HG02885 (cell line): ENCODE measurements around the gene BRSK1.

Experiments
- ATAC-seq: cut with Tn5 transposase; IDR thresholded peaks from one replicate; pipeline ENCODE4 v1.9.1; 2021; ENCODE audit warnings: mild to moderate bottlenecking; ENCODE audit not compliant: unreplicated experiment, poor library complexity

The BRSK1 gene

GRCh38 chr19:55283548-55284377 is at the start of gene BRSK1:
Gene BRSK1 (plus strand): TSS chr19:55283997. CDS start chr19:55284443, 446 bp downstream.
- ATAC-seq, result no peak

DNA sequence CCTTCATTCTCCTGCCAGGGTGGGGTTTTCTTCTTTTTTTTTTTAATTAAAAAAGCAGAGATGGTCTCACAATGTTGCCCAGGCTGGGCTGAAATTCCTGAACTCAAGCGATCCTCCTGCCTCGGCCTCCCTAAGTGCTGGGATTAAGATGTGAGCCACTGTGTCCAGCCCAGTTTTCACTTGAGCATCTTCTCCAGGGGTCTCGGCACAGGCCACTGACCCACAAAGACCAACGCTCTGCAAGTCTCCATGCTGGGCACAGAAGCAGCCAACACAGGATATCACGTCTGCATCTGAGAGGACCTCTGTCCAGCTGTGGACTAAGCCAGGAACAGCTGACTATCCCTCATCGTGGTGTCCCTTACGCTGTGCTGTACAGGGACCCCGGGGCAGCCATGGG is 45.8 kb upstream of the BRSK1 start:
- ATAC-seq, result no peak

GRCh38 chr19:55239004-55239403 is 44.8 kb upstream of the BRSK1 start:
- ATAC-seq, result no peak

DNA sequence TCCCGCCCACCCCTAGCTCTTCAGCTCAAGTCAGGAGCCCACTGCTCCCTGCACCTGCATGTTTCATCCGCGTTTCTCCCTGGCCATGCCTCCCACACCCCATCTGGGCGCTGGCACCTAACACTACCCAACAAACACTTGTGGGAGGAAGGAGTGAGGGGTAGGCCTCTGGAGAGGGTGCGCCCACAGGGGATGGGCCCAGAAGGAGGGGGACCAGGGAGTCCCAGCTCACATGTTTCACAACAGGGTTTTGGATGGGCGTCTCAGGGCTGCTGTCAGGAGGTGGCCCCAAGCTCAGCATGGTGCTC is 43.1 kb upstream of the BRSK1 start:
- no peak for ATAC-seq

DNA sequence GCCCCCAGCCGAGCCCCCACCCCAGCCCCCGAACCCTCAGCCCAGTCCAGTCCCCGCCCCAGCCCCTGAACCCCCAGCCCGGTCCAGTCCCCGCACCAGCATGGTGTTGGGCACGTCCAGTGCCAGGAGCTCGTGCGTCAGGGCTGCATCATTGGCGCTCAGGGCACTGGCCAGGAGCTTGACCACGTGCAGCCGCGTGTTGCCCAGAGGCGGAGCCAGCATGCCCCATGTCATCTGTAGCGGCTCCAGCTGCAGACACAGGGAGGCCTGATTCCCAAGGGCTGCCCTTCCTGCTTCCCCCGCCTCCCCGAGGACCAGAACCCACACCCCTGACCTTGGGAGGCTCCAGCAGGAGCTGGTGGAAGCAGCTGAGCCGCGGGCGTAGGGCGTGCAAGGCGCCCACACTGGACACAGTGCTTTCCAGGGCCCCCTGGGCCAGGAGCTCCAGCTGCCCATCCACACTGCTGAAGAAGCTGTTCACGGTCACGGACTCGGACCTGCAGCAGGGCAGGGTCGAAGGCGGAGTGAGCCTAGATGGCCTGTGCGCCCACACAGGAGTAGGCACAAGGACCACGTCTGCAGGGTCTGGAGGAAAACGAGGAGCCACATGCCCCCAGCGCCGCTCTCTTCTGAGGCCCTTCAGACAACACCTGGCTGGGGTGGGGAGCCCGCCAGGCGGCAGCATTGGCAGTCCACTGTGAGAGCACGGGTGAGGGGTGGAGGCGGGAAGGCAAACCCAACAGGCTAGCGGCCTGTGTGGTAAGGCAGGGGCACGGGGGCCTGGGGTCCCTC is 42.5 kb upstream of the BRSK1 start:
- no peak for ATAC-seq

DNA sequence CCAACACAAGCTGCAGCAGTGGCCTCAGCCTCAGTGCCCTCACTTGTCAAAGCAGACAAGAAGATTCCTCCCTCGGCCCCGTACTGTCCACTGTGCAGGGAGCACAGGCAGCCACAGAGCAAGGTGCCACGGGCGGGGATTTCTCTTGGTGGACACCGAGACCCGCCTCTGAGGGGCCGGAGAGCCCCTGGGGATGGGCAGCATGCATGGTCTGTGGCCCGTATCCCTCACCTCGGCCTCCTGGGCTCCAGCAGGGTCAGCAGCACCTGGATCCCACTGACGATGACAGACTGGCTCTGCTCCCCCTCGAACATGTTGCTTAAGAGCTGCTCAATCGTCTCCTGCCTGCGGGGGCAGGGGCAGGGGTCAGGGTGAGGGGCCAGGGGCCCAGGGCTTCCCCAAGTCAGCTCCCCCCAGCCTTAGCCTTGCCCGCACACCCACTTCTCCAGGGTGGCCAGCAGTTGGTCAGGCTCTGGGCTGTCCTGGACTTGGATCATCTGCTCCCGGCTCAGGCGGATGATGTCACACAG is 41.8 kb upstream of the BRSK1 start:
- no peak for ATAC-seq

- ATAC-seq, result no peak
Observed at GRCh38 chr19:55242517-55242916, 41.3 kb upstream of the BRSK1 start.

DNA sequence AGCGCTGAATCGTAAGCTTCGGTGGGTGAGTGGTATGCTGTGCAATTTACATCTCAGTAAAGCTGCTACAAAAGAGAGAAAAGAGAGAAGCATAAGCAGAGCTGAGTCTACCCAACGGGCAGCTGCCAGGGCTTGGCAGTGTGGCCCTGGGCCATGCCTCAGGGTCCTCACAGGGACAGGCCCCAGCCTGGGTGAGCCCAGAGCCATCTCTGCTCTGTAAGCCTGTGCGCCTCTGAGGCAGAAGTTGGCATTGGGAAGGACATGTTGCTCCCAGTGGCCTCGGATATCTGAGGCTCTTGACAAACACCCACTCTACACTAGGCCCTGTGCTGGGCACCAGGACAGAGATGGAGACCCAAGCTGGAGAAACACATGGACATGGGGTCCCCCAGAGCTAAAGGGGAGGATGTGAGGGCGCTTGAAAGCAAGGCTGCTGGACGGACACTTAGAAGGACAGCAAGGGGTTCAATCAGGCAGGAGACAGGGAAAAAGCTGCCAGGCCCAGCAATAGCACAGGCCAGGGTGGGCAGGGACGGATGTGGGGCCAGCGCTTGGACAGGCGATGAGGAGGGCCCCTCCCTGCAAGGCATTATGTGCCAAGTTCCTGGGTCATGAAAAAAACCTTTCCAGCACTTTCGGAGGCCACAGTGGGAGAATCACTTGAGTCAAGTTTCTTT is 39.7 kb upstream of the BRSK1 start:
- ATAC-seq, result no peak

- no peak for ATAC-seq
Observed at GRCh38 chr19:55245236-55245904, 38.4 kb upstream of the BRSK1 start.

GRCh38 chr19:55246462-55247451 is 37.0 kb upstream of the BRSK1 start:
- ATAC-seq, result no peak

- ATAC-seq, result no peak
Observed at GRCh38 chr19:55247621-55248099, 36.1 kb upstream of the BRSK1 start.

GRCh38 chr19:55248166-55248675 is 35.6 kb upstream of the BRSK1 start:
- no peak for ATAC-seq

GRCh38 chr19:55248704-55249103 is 35.1 kb upstream of the BRSK1 start:
- no peak for ATAC-seq

DNA sequence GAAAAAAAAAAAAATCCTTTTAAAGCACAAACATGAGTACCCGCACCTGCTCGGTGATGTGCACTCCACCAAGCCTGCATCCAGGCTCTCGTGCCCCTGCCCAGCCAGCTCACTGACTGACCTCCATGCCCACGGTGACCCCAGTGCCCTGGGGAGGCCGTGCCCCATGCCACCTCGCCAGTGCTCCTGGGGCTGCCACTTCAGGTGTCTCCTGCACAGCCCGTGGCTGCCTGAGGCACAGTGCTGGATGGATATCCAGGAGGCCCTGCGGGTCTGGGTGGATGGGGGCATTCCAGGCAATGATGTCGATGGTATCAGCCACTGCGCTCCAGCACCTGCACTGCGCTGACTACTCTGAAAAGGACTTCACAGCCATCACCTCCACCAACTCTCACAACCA is 34.0 kb upstream of the BRSK1 start:
- no peak for ATAC-seq

DNA sequence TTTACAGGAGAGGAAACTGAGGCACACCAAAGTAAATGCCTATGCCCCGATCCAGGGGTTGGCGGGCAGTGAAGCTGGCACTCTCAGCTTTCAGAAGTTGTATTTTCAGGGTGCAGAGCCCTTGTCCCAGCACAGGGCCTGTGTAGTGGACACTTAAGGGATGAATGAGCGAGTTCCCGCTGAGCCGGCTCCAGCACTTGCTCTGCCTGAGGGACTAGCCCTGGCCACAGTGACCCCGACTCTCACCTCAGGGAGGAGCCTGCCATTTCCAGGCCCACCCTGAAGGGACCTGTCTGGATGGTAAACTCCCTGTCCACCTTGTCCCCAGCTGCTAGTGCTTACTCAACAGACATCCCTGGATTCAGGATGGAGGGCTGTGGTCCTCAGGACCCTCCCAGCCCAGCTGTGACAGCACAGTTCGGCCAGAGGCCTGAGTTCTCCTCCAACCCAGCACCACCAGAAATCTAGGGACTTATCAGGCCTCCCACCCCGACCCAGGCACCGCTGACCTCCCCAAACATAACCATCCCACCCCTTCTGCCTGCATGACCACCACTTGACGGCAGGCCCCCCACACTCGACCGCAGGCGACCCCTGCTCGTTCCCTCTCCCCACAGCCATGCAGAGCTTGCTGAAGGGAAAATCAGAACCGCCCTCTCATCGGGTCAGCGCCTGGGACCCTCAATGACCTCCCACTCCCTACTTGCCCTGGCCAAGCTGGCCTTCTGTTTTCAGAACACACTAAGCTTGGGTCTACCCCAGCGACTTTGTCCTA is 33.3 kb upstream of the BRSK1 start:
- no peak for ATAC-seq

- no peak for ATAC-seq
Observed at GRCh38 chr19:55251341-55252081, 32.3 kb upstream of the BRSK1 start.
